ENCODE measurements around the gene UBE2I. TPM values are rescaled to one million over a fixed set of nuclear protein-coding genes. Genes with fewer than 3 reads are reported as not detected.

Gene UBE2I
- total RNA-seq, 1 experiment from 2014 or later = 80.2 TPM

GRCh38 chr16:1342526-1343427 lies 33.3 kb downstream of the UBE2I start:
- Histone ChIP-seq H3K36me3 (replicated peaks; ENCODE audit: control insufficient read depth, insufficient read depth, low read length) (no peaks in the 10 kb centered on the region; the same call in 1 of the 2 replicates), H3K4me3 (ENCODE audit: insufficient read depth, low read depth, low read length) (peak overlapping the region; percentile 28; the same call in 1 of the 2 replicates), H3K27me3 (ENCODE audit: control insufficient read depth, insufficient read depth, low read length) (peaks cover 16% of the 10 kb centered on the region)
- DNase-seq = peak; percentile 100

- Histone ChIP-seq H3K36me3 (replicated peaks; ENCODE audit: control insufficient read depth, insufficient read depth, low read length) (no peaks in the 10 kb centered on the region; the same call in none of the 2 replicates), H3K4me3 (ENCODE audit: insufficient read depth, low read depth, low read length) (peak overlapping the region; percentile 28; the same call in 1 of the 2 replicates), H3K27me3 (ENCODE audit: control insufficient read depth, insufficient read depth, low read length) (peaks cover 16% of the 10 kb centered on the region)
- peak; percentile 81 for DNase-seq
Observed at GRCh38 chr16:1343428-1344242, 34.2 kb downstream of the UBE2I start.

DNA sequence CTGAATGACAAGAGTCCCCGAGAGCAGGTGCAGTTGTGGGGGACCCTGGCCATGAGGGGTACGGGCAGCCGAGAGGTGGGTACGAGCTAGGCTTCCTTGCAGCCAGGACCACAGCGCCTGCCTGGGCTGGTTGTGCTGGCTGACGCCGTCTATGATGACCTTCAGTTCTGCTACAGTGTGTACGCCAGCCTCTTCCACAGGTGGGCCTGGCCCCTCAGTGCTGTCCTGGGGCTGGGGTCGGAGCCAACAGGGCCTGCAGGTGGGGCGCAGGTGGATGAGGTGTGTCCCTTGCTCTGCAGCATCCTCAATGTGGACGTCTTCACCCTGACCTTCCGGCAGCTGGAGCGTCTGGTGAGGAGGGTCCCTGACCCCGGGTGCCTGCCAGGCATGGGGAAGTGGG lies 35.1 kb downstream of the UBE2I start:
- DNase-seq = no peak
- peaks cover 16% of the 10 kb centered on the region for H3K27me3 ChIP-seq (ENCODE audit: control insufficient read depth, insufficient read depth, low read length)
- H3K36me3 ChIP-seq (replicated peaks; ENCODE audit: control insufficient read depth, insufficient read depth, low read length) = peaks cover 4% of the 10 kb centered on the region
- no peak overlapping the region for H3K4me3 ChIP-seq (ENCODE audit: insufficient read depth, low read depth, low read length)

- H3K4me3 ChIP-seq (ENCODE audit: insufficient read depth, low read depth, low read length) = no peak overlapping the region
- DNase-seq = no peak
- peaks cover 16% of the 10 kb centered on the region for H3K27me3 ChIP-seq (ENCODE audit: control insufficient read depth, insufficient read depth, low read length)
- H3K36me3 ChIP-seq (replicated peaks; ENCODE audit: control insufficient read depth, insufficient read depth, low read length) = peaks cover 4% of the 10 kb centered on the region
Observed at GRCh38 chr16:1345087-1345486, 35.7 kb downstream of the UBE2I start.

- peaks cover 5% of the 10 kb centered on the region for H3K36me3 ChIP-seq (replicated peaks; ENCODE audit: control insufficient read depth, insufficient read depth, low read length)
- no peak for DNase-seq
- H3K4me3 ChIP-seq (ENCODE audit: insufficient read depth, low read depth, low read length) = no peak overlapping the region
- peaks cover 16% of the 10 kb centered on the region for H3K27me3 ChIP-seq (ENCODE audit: control insufficient read depth, insufficient read depth, low read length)
Observed at GRCh38 chr16:1345651-1346421, 36.4 kb downstream of the UBE2I start.

DNA sequence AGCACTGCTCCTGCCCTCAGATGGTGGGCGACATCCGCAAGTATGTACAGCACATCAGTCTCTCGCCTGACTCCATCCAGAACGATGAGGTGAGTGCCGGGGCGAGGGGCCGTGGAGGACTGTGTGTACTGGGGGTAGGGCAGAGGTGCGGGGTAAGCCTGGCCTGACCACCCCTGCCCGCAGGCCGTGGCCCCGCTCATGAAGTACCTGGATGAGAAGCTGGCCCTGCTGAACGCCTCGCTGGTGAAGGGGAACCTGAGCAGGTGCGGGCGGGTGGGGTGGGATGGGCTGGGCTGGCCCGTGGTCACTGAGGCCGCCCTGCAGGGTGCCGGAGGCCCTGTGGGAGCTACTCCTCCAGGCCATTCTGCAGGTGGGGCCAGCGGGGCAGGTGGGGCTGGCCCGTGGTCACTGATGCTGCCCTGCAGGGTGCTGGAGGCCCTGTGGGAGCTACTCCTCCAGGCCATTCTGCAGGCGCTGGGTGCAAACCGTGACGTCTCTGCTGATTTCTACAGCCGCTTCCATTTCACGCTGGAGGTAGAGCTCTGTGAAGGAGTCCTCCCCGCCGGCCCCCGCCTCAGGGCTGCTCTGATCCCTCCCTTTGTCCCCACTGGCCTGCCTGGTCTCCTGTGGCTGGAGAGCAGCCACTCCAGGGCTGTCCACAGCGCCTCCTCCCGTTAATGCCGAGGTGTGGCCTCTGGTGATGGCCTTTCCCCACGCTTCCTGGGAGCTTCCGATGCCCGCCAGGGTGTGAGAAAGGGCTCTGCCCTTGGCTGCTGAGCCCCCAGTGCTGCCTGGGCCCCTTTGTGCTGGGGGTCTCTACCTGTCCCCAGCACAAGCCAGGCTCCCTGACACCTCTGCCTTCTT lies 37.2 kb downstream of the UBE2I start:
- peaks cover 16% of the 10 kb centered on the region for H3K27me3 ChIP-seq (ENCODE audit: control insufficient read depth, insufficient read depth, low read length)
- H3K36me3 ChIP-seq (replicated peaks; ENCODE audit: control insufficient read depth, insufficient read depth, low read length) = peaks cover 5% of the 10 kb centered on the region
- no peak overlapping the region for H3K4me3 ChIP-seq (ENCODE audit: insufficient read depth, low read depth, low read length)
- DNase-seq = no peak

- H3K4me3 ChIP-seq (ENCODE audit: insufficient read depth, low read depth, low read length) = no peak overlapping the region
- H3K36me3 ChIP-seq (replicated peaks; ENCODE audit: control insufficient read depth, insufficient read depth, low read length) = peaks cover 5% of the 10 kb centered on the region
- peaks cover 12% of the 10 kb centered on the region for H3K27me3 ChIP-seq (ENCODE audit: control insufficient read depth, insufficient read depth, low read length)
- DNase-seq = no peak
Observed at GRCh38 chr16:1347286-1347855, 37.9 kb downstream of the UBE2I start.

DNA sequence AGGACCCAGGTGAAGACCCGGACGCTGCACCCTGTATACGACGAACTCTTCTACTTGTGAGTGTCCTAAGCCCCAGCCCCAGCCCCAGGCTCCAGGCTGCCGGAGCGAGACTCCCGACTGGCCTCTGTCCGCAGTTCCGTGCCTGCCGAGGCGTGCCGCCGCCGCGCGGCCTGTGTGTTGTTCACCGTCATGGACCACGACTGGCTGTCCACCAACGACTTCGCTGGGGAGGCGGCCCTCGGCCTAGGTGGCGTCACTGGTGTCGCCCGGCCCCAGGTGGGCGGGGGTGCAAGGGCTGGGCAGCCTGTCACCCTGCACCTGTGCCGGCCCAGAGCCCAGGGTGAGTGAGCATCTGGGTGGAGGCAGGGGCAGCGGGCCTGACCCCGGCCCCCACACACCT lies 38.5 kb downstream of the UBE2I start:
- H3K4me3 ChIP-seq (ENCODE audit: insufficient read depth, low read depth, low read length) = no peak overlapping the region
- DNase-seq = no peak

GRCh38 chr16:1348441-1348840 lies 39.0 kb downstream of the UBE2I start:
- Histone ChIP-seq H3K27me3 (ENCODE audit: control insufficient read depth, insufficient read depth, low read length) (peaks cover 8% of the 10 kb centered on the region), H3K36me3 (replicated peaks; ENCODE audit: control insufficient read depth, insufficient read depth, low read length) (peaks cover 5% of the 10 kb centered on the region), H3K4me3 (ENCODE audit: insufficient read depth, low read depth, low read length) (no peak overlapping the region)
- DNase-seq = no peak

More for the DNA sequence above, 38.5 kb downstream of the UBE2I start:
- Histone ChIP-seq H3K36me3 (replicated peaks; ENCODE audit: control insufficient read depth, insufficient read depth, low read length) (peaks cover 5% of the 10 kb centered on the region), H3K27me3 (ENCODE audit: control insufficient read depth, insufficient read depth, low read length) (peaks cover 10% of the 10 kb centered on the region)

DNA sequence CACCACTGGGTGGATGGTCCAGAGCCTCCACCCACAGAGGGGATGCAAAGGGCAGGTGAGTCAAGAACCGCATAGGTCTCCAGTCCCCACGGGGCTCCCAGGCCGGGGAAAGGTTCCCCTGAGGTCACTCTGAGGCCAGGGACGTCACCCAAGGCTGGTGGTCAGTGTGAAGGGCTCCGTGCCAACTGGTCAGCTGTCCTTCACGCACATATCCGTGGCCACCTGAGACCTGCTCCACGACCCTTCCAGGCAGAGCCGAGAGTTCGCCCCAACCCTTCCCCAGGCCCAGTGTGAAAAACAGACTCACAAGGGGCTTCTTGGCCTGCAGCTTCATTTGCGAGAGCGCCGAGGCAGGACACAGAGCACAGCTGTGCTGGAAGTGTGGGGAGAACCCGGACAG lies 39.5 kb downstream of the UBE2I start:
- Histone ChIP-seq H3K36me3 (replicated peaks; ENCODE audit: control insufficient read depth, insufficient read depth, low read length) (peaks cover 5% of the 10 kb centered on the region), H3K4me3 (ENCODE audit: insufficient read depth, low read depth, low read length) (no peak overlapping the region), H3K27me3 (ENCODE audit: control insufficient read depth, insufficient read depth, low read length) (peaks cover 4% of the 10 kb centered on the region; the same call in 1 of the 2 replicates)
- no peak for DNase-seq

GRCh38 chr16:1349351-1349750 lies 39.9 kb downstream of the UBE2I start:
- Histone ChIP-seq H3K27me3 (ENCODE audit: control insufficient read depth, insufficient read depth, low read length) (peaks cover under 1% of the 10 kb centered on the region; the same call in 1 of the 2 replicates), H3K4me3 (ENCODE audit: insufficient read depth, low read depth, low read length) (no peak overlapping the region), H3K36me3 (replicated peaks; ENCODE audit: control insufficient read depth, insufficient read depth, low read length) (peaks cover 5% of the 10 kb centered on the region)
- DNase-seq = no peak

GRCh38 chr16:1349951-1350350 lies 40.5 kb downstream of the UBE2I start:
- H3K36me3 ChIP-seq (replicated peaks; ENCODE audit: control insufficient read depth, insufficient read depth, low read length) = peaks cover 5% of the 10 kb centered on the region
- no peaks in the 10 kb centered on the region for H3K27me3 ChIP-seq (ENCODE audit: control insufficient read depth, insufficient read depth, low read length)
- no peak overlapping the region for H3K4me3 ChIP-seq (ENCODE audit: insufficient read depth, low read depth, low read length)
- DNase-seq = no peak

DNA sequence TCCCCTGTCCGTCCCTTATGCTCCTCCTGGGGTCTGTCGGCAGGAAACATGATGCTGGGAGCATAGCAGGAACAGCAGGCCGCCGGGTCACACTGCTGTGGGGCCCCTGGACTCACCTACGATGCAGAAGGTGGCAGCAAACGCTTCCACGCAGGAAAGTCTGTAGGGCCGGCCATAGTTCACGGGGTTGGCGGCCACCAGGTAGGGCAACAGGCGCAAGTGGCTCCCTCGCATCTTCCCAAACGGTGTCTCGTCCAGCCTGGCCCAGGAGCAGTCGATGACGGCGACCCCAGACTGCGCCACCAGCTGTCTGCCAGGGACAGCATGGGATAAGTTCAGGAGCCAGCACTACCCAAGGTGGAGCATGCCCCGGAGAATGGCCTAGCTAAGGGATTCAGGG lies 41.3 kb downstream of the UBE2I start:
- Histone ChIP-seq H3K36me3 (replicated peaks; ENCODE audit: control insufficient read depth, insufficient read depth, low read length) (peaks cover 5% of the 10 kb centered on the region), H3K27me3 (ENCODE audit: control insufficient read depth, insufficient read depth, low read length) (no peaks in the 10 kb centered on the region), H3K4me3 (ENCODE audit: insufficient read depth, low read depth, low read length) (peak overlapping the region; percentile 87)
- DNase-seq = no peak

Measured in H7 (cell line).